Astrocyte (in vitro differentiated cells and primary cell): ENCODE data around the gene TRRAP. TPM values are rescaled to one million over a fixed set of nuclear protein-coding genes. Genes with fewer than 3 reads are reported as not detected.

Experiments used
- DNase-seq: peaks from one replicate; pipeline ENCODE4 v3.0.0-alpha.2; 2010; ENCODE audit warnings: low read depth
- FAIRE-seq: peaks from 2 replicates; lab custom pipeline; 2011; peaks lifted over from hg19 to GRCh38; lab: Jason Lieb, UNC
- H2AFZ ChIP-seq: 2 replicates; pipeline ENCODE4 v1.6.0; 2012; ENCODE audit warnings: low read depth, low read length, inconsistent platforms
- H3K27ac ChIP-seq: 2 replicates; pipeline ENCODE4 v1.5.1; 2011; ENCODE audit warnings: low read depth, low read length, inconsistent platforms
- H3K27me3 ChIP-seq: 2 replicates; pipeline ENCODE4 v1.6.0; 2011; ENCODE audit warnings: low read length, inconsistent platforms; ENCODE audit not compliant: insufficient read depth
- H3K36me3 ChIP-seq: 2 replicates; pipeline ENCODE4 v1.5.1; 2011; ENCODE audit warnings: low read length, inconsistent platforms; ENCODE audit not compliant: insufficient read depth
- H3K4me1 ChIP-seq: 2 replicates; pipeline ENCODE4 v1.5.1; 2011; ENCODE audit warnings: low read length, inconsistent platforms; ENCODE audit not compliant: insufficient read depth
- H3K4me2 ChIP-seq: 2 replicates; pipeline ENCODE4 v1.6.0; 2012; ENCODE audit warnings: low read length, inconsistent platforms
- H3K4me3 ChIP-seq: 2 replicates; pipeline ENCODE4 v1.5.1; 2011; ENCODE audit warnings: low read depth, mild to moderate bottlenecking, low read length, inconsistent platforms; ENCODE audit not compliant: insufficient read depth
- H3K79me2 ChIP-seq: 2 replicates; pipeline ENCODE4 v1.6.0; 2012; ENCODE audit warnings: mild to moderate bottlenecking, low read length, inconsistent platforms; ENCODE audit not compliant: insufficient read depth
- H3K9ac ChIP-seq: 2 replicates; pipeline ENCODE4 v1.6.0; 2012; ENCODE audit warnings: mild to moderate bottlenecking, low read length, inconsistent platforms
- H3K9me3 ChIP-seq: 2 replicates; pipeline ENCODE4 v1.5.1; 2012; ENCODE audit warnings: low read depth, mild to moderate bottlenecking, low read length, inconsistent platforms; ENCODE audit not compliant: insufficient read depth
- H4K20me1 ChIP-seq: 2 replicates; pipeline ENCODE4 v1.6.0; 2012; ENCODE audit warnings: low read length, inconsistent platforms; ENCODE audit not compliant: insufficient read depth
- H3K27ac Mint-ChIP-seq: one replicate; pipeline ENCODE4 v1.8.0; 2021; ENCODE audit warnings: mild to moderate bottlenecking, mixed read lengths; ENCODE audit not compliant: unreplicated experiment
- H3K27me3 Mint-ChIP-seq: one replicate; pipeline ENCODE4 v1.8.0; 2021; ENCODE audit warnings: low read depth, mixed read lengths; ENCODE audit not compliant: unreplicated experiment
- H3K36me3 Mint-ChIP-seq: one replicate; pipeline ENCODE4 v1.8.0; 2021; ENCODE audit warnings: low read depth, mixed read lengths; ENCODE audit not compliant: unreplicated experiment
- H3K4me1 Mint-ChIP-seq: one replicate; pipeline ENCODE4 v1.8.0; 2021; ENCODE audit warnings: low read depth, mixed read lengths; ENCODE audit not compliant: unreplicated experiment
- H3K4me3 Mint-ChIP-seq: one replicate; pipeline ENCODE4 v1.8.0; 2021; ENCODE audit warnings: mild to moderate bottlenecking, moderate library complexity, mixed read lengths; ENCODE audit not compliant: unreplicated experiment
- H3K9me3 Mint-ChIP-seq: one replicate; pipeline ENCODE4 v1.8.0; 2021; ENCODE audit warnings: mild to moderate bottlenecking, mixed read lengths; ENCODE audit not compliant: unreplicated experiment
- CTCF ChIP-seq: IDR thresholded peaks from 2 replicates; pipeline ENCODE4 v1.5.1; 2011; ENCODE audit warnings: low read depth, mild to moderate bottlenecking, inconsistent platforms, low read length, moderate library complexity; ENCODE audit not compliant: insufficient read depth
- EZH2 ChIP-seq: IDR thresholded peaks from 2 replicates; pipeline ENCODE4 v1.6.1; 2012; ENCODE audit warnings: mild to moderate bottlenecking, low read length, inconsistent platforms; ENCODE audit not compliant: insufficient read depth
- total RNA-seq: library from RNA; stranded (reverse); gene quantifications from 2 replicates; pipeline ENCODE4 v1.2.1, GENCODE V29; 2021

Gene TRRAP
- total RNA-seq, 1 donor from 2014 or later = 33.5 TPM

GRCh38 chr7:98877692-98878364, 504 bp upstream of the TRRAP start:
- FAIRE-seq = no peak
- Histone ChIP-seq H3K9ac (peak overlapping the region; percentile 99), H3K4me2 (peak overlapping the region; percentile 100), H4K20me1 (peaks cover 28% of the 10 kb centered on the region), H3K9me3 (no peaks in the 10 kb centered on the region), H3K27ac (no peak overlapping the region), H3K79me2 (peaks cover 42% of the 10 kb centered on the region), H3K36me3 (peaks cover 10% of the 10 kb centered on the region), H3K4me1 (peaks cover 8% of the 10 kb centered on the region), H3K4me3 (peak overlapping the region; percentile 96), H2AFZ (peak overlapping the region; percentile 96), H3K27me3 (no peaks in the 10 kb centered on the region)
- DNase-seq = no peak
- Mint-ChIP-seq H3K9me3 (no peaks in the 10 kb centered on the region), H3K4me1 (no peaks in the 10 kb centered on the region), H3K36me3 (no peaks in the 10 kb centered on the region), H3K27ac (no peak overlapping the region), H3K4me3 (peak overlapping the region; percentile 76), H3K27me3 (no peaks in the 10 kb centered on the region)
- TF ChIP-seq EZH2 = no peak
- TF ChIP-seq CTCF = no peak

- Histone ChIP-seq H3K4me1 (peaks cover 8% of the 10 kb centered on the region), H3K4me3 (peak overlapping the region; percentile 96), H3K9me3 (no peaks in the 10 kb centered on the region), H3K27ac (peak overlapping the region; percentile 92), H4K20me1 (peaks cover 42% of the 10 kb centered on the region), H3K27me3 (no peaks in the 10 kb centered on the region), H3K9ac (peak overlapping the region; percentile 99), H2AFZ (peak overlapping the region; percentile 96), H3K36me3 (peaks cover 21% of the 10 kb centered on the region), H3K4me2 (peak overlapping the region; percentile 100), H3K79me2 (peaks cover 55% of the 10 kb centered on the region)
- no peak for DNase-seq
- no peaks in the 10 kb centered on the region for H3K4me1 Mint-ChIP-seq
- H3K36me3 Mint-ChIP-seq = no peaks in the 10 kb centered on the region
- peak overlapping the region; percentile 96 for H3K4me3 Mint-ChIP-seq
- FAIRE-seq = no peak
- TF ChIP-seq CTCF (peak; percentile 5), EZH2 (no peak)
- H3K27ac Mint-ChIP-seq = peak overlapping the region; percentile 9
- no peaks in the 10 kb centered on the region for H3K27me3 Mint-ChIP-seq
- no peaks in the 10 kb centered on the region for H3K9me3 Mint-ChIP-seq
Observed at GRCh38 chr7:98879198-98879978, 1.1 kb downstream of the TRRAP start.
